ENCODE measurements around the gene KLF7. TPM values are rescaled to one million over a fixed set of nuclear protein-coding genes. Genes with fewer than 3 reads are reported as not detected.

The KLF7 gene
- total RNA-seq, 1 experiment from 2014 or later, result 32.2 TPM

- peaks cover 0 to 4% (median 0%) of the 10 kb centered on the region in 3 experiments; a peak in 1 of 7 replicates for H3K36me3 Mint-ChIP-seq (ENCODE audit: insufficient read depth in 1 of 3, low read depth in 3 of 3)
- H2BK12ac ChIP-seq (ENCODE audit: insufficient read length, low read depth, low read length), result no peak overlapping the region
- H3K56ac ChIP-seq (ENCODE audit: insufficient read length, low read depth, low read length), result no peak overlapping the region
- no peak overlapping the region for H2AFZ ChIP-seq (ENCODE audit: low read length)
- DNase-seq, result no peak
- H3K23me2 ChIP-seq (ENCODE audit: insufficient read length, low read depth, low read length, poor library complexity, severe bottlenecking), result no peaks in the 10 kb centered on the region
- H3K4me2 ChIP-seq (ENCODE audit: insufficient read depth, insufficient read length, low read length), result no peak overlapping the region
- no peak overlapping the region for H2BK120ac ChIP-seq (ENCODE audit: low read depth, low read length, poor library complexity, severe bottlenecking)
- H3K27ac ChIP-seq (ENCODE audit: insufficient read length, low read depth, low read length), result no peak overlapping the region
- no peak overlapping the region for H3K4me3 Mint-ChIP-seq
- H2BK5ac ChIP-seq (ENCODE audit: insufficient read length, low read length), result no peak overlapping the region
- no peaks in the 10 kb centered on the region for H3K9me3 Mint-ChIP-seq
- H3K79me1 ChIP-seq (ENCODE audit: insufficient read depth, low read depth, low read length, poor library complexity, severe bottlenecking), result no peaks in the 10 kb centered on the region
- H3K27me3 Mint-ChIP-seq (ENCODE audit: low read depth), result no peaks in the 10 kb centered on the region
- H3K9me3 ChIP-seq (ENCODE audit: control insufficient read depth, low read depth, low read length), result no peaks in the 10 kb centered on the region
- no peak overlapping the region for H3K23ac ChIP-seq (ENCODE audit: insufficient read length, low read depth, low read length)
- H2AK5ac ChIP-seq (ENCODE audit: insufficient read length, low read length), result no peak overlapping the region
- no peak overlapping the region for H4K8ac ChIP-seq (replicated peaks; ENCODE audit: insufficient read length, low read depth, low read length)
- H2BK20ac ChIP-seq (ENCODE audit: low read depth, low read length, poor library complexity, severe bottlenecking), result no peak overlapping the region
- no peak overlapping the region for H3K14ac ChIP-seq (ENCODE audit: insufficient read depth, low read length)
- no peaks in the 10 kb centered on the region for H3K4me1 ChIP-seq (ENCODE audit: insufficient read depth, low read length)
- no peaks in the 10 kb centered on the region; the same call in 1 of the 2 replicates for H3K27me3 ChIP-seq (ENCODE audit: insufficient read depth, low read length)
- no peak overlapping the region for H3T11ph ChIP-seq (ENCODE audit: low read length)
- H4K5ac ChIP-seq (ENCODE audit: insufficient read length, low read depth, low read length), result no peak overlapping the region
- TF ChIP-seq CTCF (conservative IDR thresholded peaks at IDR 0.05), result no peak
- H3K9ac ChIP-seq (ENCODE audit: extremely low read depth, insufficient read length, low read length), result no peak overlapping the region
- no peaks in the 10 kb centered on the region for H3K79me2 ChIP-seq (ENCODE audit: insufficient read depth, low read length)
- H4K20me1 ChIP-seq (ENCODE audit: control insufficient read depth, insufficient read depth, insufficient read length), result no peaks in the 10 kb centered on the region
- no peak overlapping the region for H2BK15ac ChIP-seq (ENCODE audit: low read depth, low read length)
- no peak overlapping the region for H3K4ac ChIP-seq (ENCODE audit: low read depth, low read length)
- no peak overlapping the region for H4K91ac ChIP-seq (ENCODE audit: insufficient read length, low read depth, low read length)
- no peak overlapping the region for H3K27ac Mint-ChIP-seq
- no peak overlapping the region for H3K18ac ChIP-seq (ENCODE audit: insufficient read length, low read depth, low read length)
- H3K4me1 Mint-ChIP-seq, result peaks cover 0 to 5% of the 10 kb centered on the region in 2 experiments; a peak in 1 of 4 replicates
Measured at GRCh38 chr2:207183506-207183905, 17.8 kb upstream of the KLF7 start.
